OCI-LY7 (cell line): ENCODE measurements around the gene SP6. TPM values are rescaled to one million over a fixed set of nuclear protein-coding genes. Genes with fewer than 3 reads are reported as not detected.

Experiments used
- BruUV-seq: library from RNA; stranded (reverse); fragments of 400-500 nt; replicated peaks from 2 replicates; lab custom pipeline; 2021; lab: Mats Ljungman, UMichigan
- CTCF ChIA-PET: fragments of 300-600 bp; sonication (Branson Sonifier 250); formaldehyde crosslinking; loops from one replicate; lab custom pipeline; 2022; ENCODE audit warnings: antibody characterized with exemption; ENCODE audit not compliant: unreplicated experiment; lab: Charles Lee
- POLR2A ChIA-PET: fragments of 300-600 bp; sonication (Branson Sonifier 250); formaldehyde crosslinking; loops from one replicate; lab custom pipeline; 2022; ENCODE audit warnings: antibody characterized with exemption; lab: Charles Lee
- DNase-seq: peaks from one replicate; pipeline ENCODE4 v3.0.0-alpha.2; 2015; ENCODE audit warnings: low spot score
- H2AFZ ChIP-seq: fragments of 200-600 bp; sonication (generic), shearing (Covaris generic); 2 replicates; pipeline ENCODE4 v1.6.1; 2014; ENCODE audit warnings: mild to moderate bottlenecking, antibody characterized with exemption, low read length, moderate library complexity
- H3K27ac ChIP-seq: fragments of 200-600 bp; sonication (generic); 2 replicates; pipeline ENCODE4 v1.5.1; 2014; ENCODE audit warnings: mixed run types, low read depth, mild to moderate bottlenecking, moderate library complexity, low read length, inconsistent platforms; ENCODE audit not compliant: poor library complexity, severe bottlenecking
- H3K36me3 ChIP-seq: fragments of 200-600 bp; sonication (generic); 2 replicates; pipeline ENCODE4 v1.6.1; 2014; ENCODE audit warnings: mild to moderate bottlenecking, antibody characterized with exemption, low read length, moderate library complexity, mixed read lengths; ENCODE audit not compliant: insufficient read depth
- H3K4me1 ChIP-seq: fragments of 200-600 bp; sonication (generic); 2 replicates; pipeline ENCODE4 v1.5.1; 2014; ENCODE audit warnings: mild to moderate bottlenecking, low read length; ENCODE audit not compliant: insufficient read depth, poor library complexity, severe bottlenecking
- H3K4me2 ChIP-seq: fragments of 200-600 bp; sonication (generic); 2 replicates; pipeline ENCODE4 v1.6.1; 2014; ENCODE audit warnings: mild to moderate bottlenecking, low read length
- H3K4me3 ChIP-seq: fragments of 200-600 bp; sonication (generic); 2 replicates; pipeline ENCODE4 v1.5.1; 2014; ENCODE audit warnings: mild to moderate bottlenecking, low read depth, low read length; ENCODE audit not compliant: poor library complexity, severe bottlenecking
- H3K79me2 ChIP-seq: fragments of 200-600 bp; sonication (generic); 2 replicates; pipeline ENCODE4 v1.6.1; 2016; ENCODE audit warnings: low read depth, mild to moderate bottlenecking, low read length, moderate library complexity, mixed read lengths; ENCODE audit not compliant: insufficient read depth
- H3K9me2 ChIP-seq: fragments of 200-600 bp; sonication (generic); 2 replicates; pipeline ENCODE4 v1.6.1; 2016; ENCODE audit warnings: mild to moderate bottlenecking, low read length, mixed read lengths; ENCODE audit not compliant: insufficient read depth
- H3K9me3 ChIP-seq: fragments of 200-600 bp; sonication (generic); 2 replicates; pipeline ENCODE4 v1.6.1; 2014; ENCODE audit warnings: mild to moderate bottlenecking, mixed run types, low read length, mixed read lengths
- H4K20me1 ChIP-seq: fragments of 200-600 bp; sonication (generic); 2 replicates; pipeline ENCODE4 v1.6.1; 2014; ENCODE audit warnings: mild to moderate bottlenecking, antibody characterized with exemption, low read length, moderate library complexity, mixed read lengths; ENCODE audit not compliant: insufficient read depth
- CTCF ChIP-seq: fragments of 200-600 bp; sonication (generic); conservative IDR thresholded peaks from 2 replicates; pipeline ENCODE4 v1.5.1; 2014; ENCODE audit warnings: mild to moderate bottlenecking, antibody characterized with exemption, low read length, moderate library complexity, mixed read lengths
- EZH2phosphoT487 ChIP-seq: fragments of 200-600 bp; sonication (generic); IDR thresholded peaks from 2 replicates; pipeline ENCODE4 v1.6.1; 2018; ENCODE audit warnings: low read depth, borderline replicate concordance, mild to moderate bottlenecking, mixed run types, antibody characterized with exemption, low read length, moderate library complexity, mixed read lengths
- intact Hi-C: fragments of 100-400 bp; cut with micrococcal nuclease; formaldehyde crosslinking; loops from one replicate; pipeline ENCODE4 v1.10.0; 2022; ENCODE audit not compliant: unreplicated experiment
- total RNA-seq, 2 experiments: library from RNA; depleted of rRNA in 1 of 2; stranded (reverse); fragments of >200 nt in 1 of 2; shearing (Covaris generic) in 1 of 2; gene quantifications; 2 replicates each; pipeline ENCODE4 v1.2.3, GENCODE V29; 2014 to 2022

Gene SP6
- total RNA-seq, 2 experiments from 2014 or later = 0.08 to 0.22 TPM

GRCh38 chr17:47844814-47845715 lies 5.9 kb downstream of the SP6 start:
- Histone ChIP-seq H3K4me3 (no peak overlapping the region), H3K36me3 (no peaks in the 10 kb centered on the region), H2AFZ (no peak overlapping the region), H3K79me2 (no peaks in the 10 kb centered on the region), H3K4me1 (peaks cover 37% of the 10 kb centered on the region), H3K9me2 (no peaks in the 10 kb centered on the region), H3K4me2 (no peak overlapping the region), H4K20me1 (no peaks in the 10 kb centered on the region), H3K9me3 (no peaks in the 10 kb centered on the region), H3K27ac (no peak overlapping the region)
- POLR2A ChIA-PET = interaction anchor here (0.6 kb wide), 1 partner anchor 584 kb away, joined by 3 read pairs; no protein-coding TSS in a partner anchor
- DNase-seq = no peak
- CTCF ChIA-PET = no interaction called here
- no TSS peak for BruUV-seq
- intact Hi-C loops = loop anchor here (5.0 kb wide), 1 partner anchor 127 kb away; the partner anchor contains the start of gene CDK5RAP3
- TF ChIP-seq EZH2phosphoT487 = no peak
- peak; percentile 63 for TF ChIP-seq CTCF

GRCh38 chr17:47844227-47844626 lies 6.7 kb downstream of the SP6 start:
- Histone ChIP-seq H3K79me2 (no peaks in the 10 kb centered on the region), H3K27ac (no peak overlapping the region), H3K4me1 (peaks cover 37% of the 10 kb centered on the region), H4K20me1 (no peaks in the 10 kb centered on the region), H3K36me3 (no peaks in the 10 kb centered on the region), H3K9me3 (no peaks in the 10 kb centered on the region), H2AFZ (no peak overlapping the region), H3K9me2 (no peaks in the 10 kb centered on the region), H3K4me2 (no peak overlapping the region), H3K4me3 (no peak overlapping the region)
- BruUV-seq = no TSS peak
- intact Hi-C loops = loop anchor here (5.0 kb wide), 1 partner anchor 128 kb away; the partner anchor contains the start of gene CDK5RAP3
- CTCF ChIA-PET = no interaction called here
- POLR2A ChIA-PET = interaction anchor here (1.3 kb wide), 1 partner anchor 14 kb away, joined by 4 read pairs; no protein-coding TSS in a partner anchor
- no peak for TF ChIP-seq EZH2phosphoT487
- no peak for TF ChIP-seq CTCF
- no peak for DNase-seq
